ENCODE data around the gene SLCO3A1. TPM values are rescaled to one million over a fixed set of nuclear protein-coding genes. Genes with fewer than 3 reads are reported as not detected.

The SLCO3A1 gene
- total RNA-seq, 4 donors from 2014 or later: 4.4 to 66.2 (median 5.1) TPM

DNA sequence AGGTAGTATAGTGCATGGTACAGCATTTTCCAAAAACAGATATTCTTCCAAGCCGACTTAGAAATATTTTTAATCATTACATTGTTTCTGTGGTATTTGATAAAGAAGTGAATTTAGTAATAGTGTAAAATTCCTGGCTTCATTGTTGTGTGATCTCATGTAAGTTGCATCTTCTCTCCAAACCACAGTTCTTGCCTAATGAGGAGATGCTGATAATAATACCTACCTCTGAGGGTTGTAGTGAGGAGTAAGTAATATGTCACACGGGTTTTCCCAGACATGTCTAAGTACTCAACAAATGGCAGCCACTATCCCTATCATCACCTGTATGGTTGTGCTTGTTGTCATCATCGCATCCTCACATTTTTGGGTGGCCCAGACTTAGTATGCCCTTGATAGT is 167.3 kb downstream of the SLCO3A1 start:
- Histone ChIP-seq H3K27ac (no peak overlapping the region), H3K9me3 (no peaks in the 10 kb centered on the region), H3K27me3 (no peaks in the 10 kb centered on the region), H3K36me3 (no peaks in the 10 kb centered on the region), H3K4me1 (peaks cover 0 to 3% (median 0%) of the 10 kb centered on the region in 4 donors), H3K4me3 (no peak overlapping the region)
- TF ChIP-seq EP300 (IDR thresholded peaks at IDR 0.05; ENCODE audit: low read depth) (no peak), POLR2A (IDR thresholded peaks at IDR 0.05) (no peak), POLR2AphosphoS5 (IDR thresholded peaks at IDR 0.05) (no peak)
- TF ChIP-seq, protein P1, sequence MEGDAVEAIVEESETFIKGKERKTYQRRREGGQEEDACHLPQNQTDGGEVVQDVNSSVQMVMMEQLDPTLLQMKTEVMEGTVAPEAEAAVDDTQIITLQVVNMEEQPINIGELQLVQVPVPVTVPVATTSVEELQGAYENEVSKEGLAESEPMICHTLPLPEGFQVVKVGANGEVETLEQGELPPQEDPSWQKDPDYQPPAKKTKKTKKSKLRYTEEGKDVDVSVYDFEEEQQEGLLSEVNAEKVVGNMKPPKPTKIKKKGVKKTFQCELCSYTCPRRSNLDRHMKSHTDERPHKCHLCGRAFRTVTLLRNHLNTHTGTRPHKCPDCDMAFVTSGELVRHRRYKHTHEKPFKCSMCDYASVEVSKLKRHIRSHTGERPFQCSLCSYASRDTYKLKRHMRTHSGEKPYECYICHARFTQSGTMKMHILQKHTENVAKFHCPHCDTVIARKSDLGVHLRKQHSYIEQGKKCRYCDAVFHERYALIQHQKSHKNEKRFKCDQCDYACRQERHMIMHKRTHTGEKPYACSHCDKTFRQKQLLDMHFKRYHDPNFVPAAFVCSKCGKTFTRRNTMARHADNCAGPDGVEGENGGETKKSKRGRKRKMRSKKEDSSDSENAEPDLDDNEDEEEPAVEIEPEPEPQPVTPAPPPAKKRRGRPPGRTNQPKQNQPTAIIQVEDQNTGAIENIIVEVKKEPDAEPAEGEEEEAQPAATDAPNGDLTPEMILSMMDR (IDR thresholded peaks at IDR 0.05): no peak
- WGBS, 2 donors (ENCODE audit: low coverage in 1 of 2): 86 to 90% methylated on average over 2 to 3 of the region's 3 CpGs
- no peak for DNase-seq
- in situ Hi-C loops (cut with MboI; ENCODE audit: low pct_ligation_motif_present in 1 of 4, low pct_unique_long_range_greater_than_20kb in 1 of 4, low sequenced_read_pairs in 3 of 4) (no loop called here), intact Hi-C loops (cut with DNase I; ENCODE audit: low total_unique reads) (no loop called here)

DNA sequence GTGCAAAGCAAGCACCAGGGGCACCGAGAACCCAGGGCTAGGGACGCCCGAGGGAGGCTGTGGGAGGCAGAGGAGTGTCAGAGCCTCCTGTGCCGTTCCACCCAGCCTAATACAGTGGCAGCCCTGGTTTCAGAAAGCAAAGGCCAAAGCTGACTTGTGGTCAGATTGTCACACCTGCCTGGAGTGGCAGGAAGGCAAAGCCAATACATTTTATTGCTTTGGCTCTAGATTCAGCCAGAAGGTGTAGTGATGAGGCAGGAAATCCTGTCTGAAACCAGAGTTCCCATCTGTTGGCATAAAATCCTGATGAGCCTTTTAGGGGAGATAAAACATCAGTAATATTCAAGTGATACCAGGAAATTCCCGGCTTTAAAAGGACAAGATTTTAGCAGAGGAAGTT is 168.3 kb downstream of the SLCO3A1 start:
- TF ChIP-seq POLR2A (IDR thresholded peaks at IDR 0.05): no peak
- no peak for TF ChIP-seq POLR2AphosphoS5 (IDR thresholded peaks at IDR 0.05)
- TF ChIP-seq, protein P1 (IDR thresholded peaks at IDR 0.05): no peak
- no peak for TF ChIP-seq EP300 (IDR thresholded peaks at IDR 0.05; ENCODE audit: low read depth)
- H3K4me1 ChIP-seq: peaks cover 0 to 3% (median 0%) of the 10 kb centered on the region in 4 donors
- DNase-seq: no peak
- H3K36me3 ChIP-seq: no peaks in the 10 kb centered on the region
- H3K27ac ChIP-seq: no peak overlapping the region
- H3K27me3 ChIP-seq: no peaks in the 10 kb centered on the region
- intact Hi-C loops (cut with DNase I; ENCODE audit: low total_unique reads): no loop called here
- WGBS, 2 donors (ENCODE audit: low coverage in 1 of 2): 50 to 51% methylated on average over 1 to 5 of the region's 5 CpGs
- H3K4me3 ChIP-seq: no peak overlapping the region
- in situ Hi-C loops (cut with MboI; ENCODE audit: low pct_ligation_motif_present in 1 of 4, low pct_unique_long_range_greater_than_20kb in 1 of 4, low sequenced_read_pairs in 3 of 4): no loop called here
- no peaks in the 10 kb centered on the region for H3K9me3 ChIP-seq

DNA sequence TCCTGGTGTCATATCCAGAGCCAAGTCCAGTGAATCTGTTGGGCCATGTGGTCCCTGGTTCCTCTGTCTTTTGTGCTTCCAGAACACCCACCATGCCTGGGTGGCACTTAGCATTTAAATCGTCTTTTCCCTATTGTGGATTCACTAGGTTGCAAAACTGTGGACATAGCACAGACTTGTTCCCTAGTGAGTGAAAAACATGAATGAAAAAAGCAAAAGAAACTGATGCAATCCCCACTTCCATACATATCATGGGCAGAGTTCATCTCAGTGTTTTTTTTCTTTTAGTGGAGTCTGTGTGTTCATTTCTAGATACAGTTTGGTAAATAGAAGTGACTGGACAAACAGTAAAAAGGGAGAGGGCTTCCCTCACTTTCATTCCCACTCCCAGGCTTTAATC is 170.5 kb downstream of the SLCO3A1 start:
- DNase-seq: no peak
- Histone ChIP-seq H3K36me3 (no peaks in the 10 kb centered on the region), H3K4me1 (peaks cover 0 to 3% (median under 1%) of the 10 kb centered on the region in 4 donors), H3K27me3 (no peaks in the 10 kb centered on the region), H3K9me3 (no peaks in the 10 kb centered on the region), H3K4me3 (no peak overlapping the region), H3K27ac (no peak overlapping the region)
- in situ Hi-C loops (cut with MboI; ENCODE audit: low pct_ligation_motif_present in 1 of 4, low pct_unique_long_range_greater_than_20kb in 1 of 4, low sequenced_read_pairs in 3 of 4) (no loop called here), intact Hi-C loops (cut with DNase I; ENCODE audit: low total_unique reads) (no loop called here)
- WGBS, 2 donors (ENCODE audit: low coverage in 1 of 2): 78 to 86% methylated on average over 1 of the region's 1 CpG
- TF ChIP-seq POLR2A (IDR thresholded peaks at IDR 0.05): no peak
- no peak for TF ChIP-seq POLR2AphosphoS5 (IDR thresholded peaks at IDR 0.05)
- TF ChIP-seq EP300 (IDR thresholded peaks at IDR 0.05; ENCODE audit: low read depth): no peak
- TF ChIP-seq, protein P1 (IDR thresholded peaks at IDR 0.05): no peak

DNA sequence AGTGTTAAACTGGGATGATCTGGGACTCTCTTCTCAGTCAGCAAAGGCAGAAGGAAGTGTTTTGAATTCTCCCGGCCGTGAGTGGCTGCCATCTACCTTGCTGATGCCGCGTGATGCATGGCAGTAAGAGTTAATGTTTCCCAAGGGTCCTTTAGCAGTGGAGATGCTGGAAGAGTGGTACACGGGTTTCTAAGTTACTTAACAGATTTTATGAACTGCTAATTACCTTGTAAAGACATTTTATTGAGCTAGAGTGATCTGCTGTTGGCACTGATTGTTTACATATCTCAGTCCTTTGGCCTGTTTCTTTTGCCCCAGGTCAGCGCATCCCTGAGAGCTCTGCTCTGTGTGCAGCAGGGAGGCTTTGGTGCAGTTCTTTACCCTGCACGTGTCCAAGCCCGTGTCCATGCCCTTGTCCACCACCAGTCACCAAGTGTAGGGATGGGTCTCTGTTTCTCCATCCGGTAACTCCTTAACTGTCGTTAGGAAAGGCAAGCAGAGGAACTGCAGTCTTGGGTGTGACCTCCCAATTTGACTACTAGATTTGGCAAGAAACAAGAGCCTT is 172.3 kb downstream of the SLCO3A1 start:
- Histone ChIP-seq H3K9me3 (no peaks in the 10 kb centered on the region), H3K36me3 (no peaks in the 10 kb centered on the region), H3K27ac (no peak overlapping the region), H3K4me3 (no peak overlapping the region), H3K27me3 (no peaks in the 10 kb centered on the region), H3K4me1 (peaks cover 0 to 9% (median 2%) of the 10 kb centered on the region in 4 donors)
- DNase-seq: no peak
- 45 to 49% methylated on average over 4 to 10 of the region's 10 CpGs for WGBS, 2 donors (ENCODE audit: low coverage in 1 of 2)
- in situ Hi-C loops (cut with MboI; ENCODE audit: low pct_ligation_motif_present in 1 of 4, low pct_unique_long_range_greater_than_20kb in 1 of 4, low sequenced_read_pairs in 3 of 4) (no loop called here), intact Hi-C loops (cut with DNase I; ENCODE audit: low total_unique reads) (no loop called here)
- no peak for TF ChIP-seq EP300 (IDR thresholded peaks at IDR 0.05; ENCODE audit: low read depth)
- no peak for TF ChIP-seq POLR2A (IDR thresholded peaks at IDR 0.05)
- TF ChIP-seq, protein P1 (IDR thresholded peaks at IDR 0.05): no peak
- no peak for TF ChIP-seq POLR2AphosphoS5 (IDR thresholded peaks at IDR 0.05)

Data from transverse colon (tissue), 4 donors.